GM18907 (cell line): ENCODE measurements around the gene GDF3.
"Not testable (repeated sequence)": the region's sequence is repeated elsewhere in the genome, so short reads cannot be mapped to it uniquely, and the experiment has no call there.

Source experiments
- ATAC-seq: cut with Tn5 transposase; IDR thresholded peaks from one replicate; pipeline ENCODE4 v1.9.1; 2021; ENCODE audit warnings: mild to moderate bottlenecking, moderate library complexity; ENCODE audit not compliant: unreplicated experiment

Gene GDF3

DNA sequence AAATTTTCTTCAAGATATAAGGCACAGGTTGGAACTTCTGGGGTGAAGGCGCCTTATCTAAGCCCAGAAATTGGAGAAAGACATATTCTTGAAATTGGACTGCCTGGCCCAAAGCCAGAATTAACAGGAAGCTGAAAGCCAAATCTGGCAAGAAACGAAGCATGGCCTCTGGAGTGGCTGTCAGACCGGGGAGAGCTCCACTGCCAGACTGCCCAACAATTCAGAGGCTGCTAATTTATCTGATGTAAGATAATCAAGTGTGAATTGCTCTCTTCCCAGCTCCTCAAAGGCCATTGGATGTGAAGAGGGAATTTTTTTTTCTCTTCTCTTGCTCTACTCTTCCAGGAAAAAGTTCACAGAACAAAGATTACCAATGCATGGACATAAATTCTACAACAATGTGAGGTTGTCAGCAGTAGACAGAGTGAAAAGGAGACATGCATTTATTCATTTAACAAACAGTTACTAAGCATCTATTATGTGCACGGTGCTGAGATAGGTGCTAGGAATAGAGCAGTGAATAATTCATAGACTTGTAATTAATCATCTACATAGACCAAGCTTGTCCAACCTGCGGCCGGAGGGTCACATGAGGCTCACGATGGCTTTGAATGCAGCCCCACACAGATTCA lies at the start of gene GDF3:
Gene GDF3, minus strand, starts transcription at position 210 of the 632 bp plus-strand sequence. Its CDS starts 47 bp downstream, at position 163.
- ATAC-seq = no peak

DNA sequence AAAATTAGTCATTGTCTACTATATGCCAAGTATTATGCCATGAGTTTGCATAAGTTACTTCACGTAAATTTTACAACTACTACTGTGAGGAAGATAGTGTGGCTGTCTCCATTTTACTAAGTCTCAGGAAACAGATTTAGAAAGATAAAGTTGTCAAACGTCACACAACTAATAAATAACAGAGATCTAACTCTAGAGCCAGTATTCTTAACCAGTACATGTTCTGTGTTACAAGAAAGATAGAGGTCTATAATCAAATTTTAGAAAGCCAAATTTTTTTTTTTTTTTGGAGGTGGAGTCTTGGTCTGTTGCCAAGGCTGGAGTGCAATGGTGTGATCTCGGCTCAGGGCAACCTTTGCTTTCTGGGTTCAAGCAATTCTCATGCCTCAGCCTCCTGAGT lies 37.4 kb upstream of the GDF3 start:
- ATAC-seq = no peak

DNA sequence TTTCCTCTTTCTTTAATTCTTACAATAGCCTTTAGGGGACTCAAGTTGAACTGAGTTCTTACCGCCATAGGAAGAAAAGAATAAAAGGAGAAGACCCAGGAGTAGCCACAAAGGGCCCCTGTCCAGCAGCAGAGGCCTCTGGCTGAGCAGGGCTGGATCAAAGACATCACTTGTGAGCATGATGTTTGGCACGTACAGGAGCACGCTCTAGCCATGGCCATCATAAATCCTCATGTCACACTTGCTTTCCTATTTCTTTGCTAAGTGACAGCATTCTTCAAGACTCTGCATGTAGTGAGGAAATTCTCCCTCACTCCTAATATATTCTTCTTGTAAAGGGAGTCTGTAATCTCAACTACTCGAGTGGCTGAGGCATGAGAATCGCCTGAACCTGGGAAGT lies 35.9 kb upstream of the GDF3 start:
- no peak for ATAC-seq

DNA sequence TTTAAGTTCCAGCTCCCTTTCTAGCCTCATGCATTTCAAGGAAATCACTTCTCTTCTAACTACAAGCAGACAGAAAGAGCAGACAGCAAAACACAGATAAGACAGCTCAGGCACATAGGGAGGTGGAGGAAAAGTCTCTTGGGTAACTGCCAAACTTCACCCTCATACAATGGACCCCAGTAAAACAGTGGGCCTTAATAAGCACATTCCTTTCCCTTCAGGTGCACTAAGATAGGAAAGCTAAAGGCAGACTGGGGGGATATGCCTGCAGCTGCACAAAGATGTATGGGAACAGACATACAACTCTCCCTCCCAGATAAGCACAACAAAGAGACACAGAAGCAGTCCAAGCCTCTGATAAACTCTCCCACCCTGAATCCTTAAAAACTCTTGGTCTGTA lies 35.4 kb upstream of the GDF3 start:
- not testable (repeated sequence) for ATAC-seq

DNA sequence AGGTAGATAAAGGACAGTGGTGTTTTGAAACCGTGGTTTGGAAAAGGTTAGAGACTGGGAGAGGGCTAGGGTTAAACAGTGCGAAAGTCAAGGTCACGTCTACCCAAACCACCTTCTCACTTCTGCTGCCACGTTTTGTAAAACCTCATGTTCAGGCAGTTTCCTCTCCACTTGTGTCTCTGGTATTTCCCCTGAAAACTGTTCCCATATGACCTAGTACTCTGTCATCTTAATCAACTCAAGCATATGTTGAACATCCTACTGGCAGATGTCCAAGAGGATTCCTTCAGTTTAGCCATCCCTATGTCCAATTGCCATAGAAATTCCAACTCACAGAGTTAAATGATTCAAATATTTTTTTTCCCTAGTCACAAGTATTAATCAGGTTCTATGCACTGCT lies 34.2 kb upstream of the GDF3 start:
- no peak for ATAC-seq

DNA sequence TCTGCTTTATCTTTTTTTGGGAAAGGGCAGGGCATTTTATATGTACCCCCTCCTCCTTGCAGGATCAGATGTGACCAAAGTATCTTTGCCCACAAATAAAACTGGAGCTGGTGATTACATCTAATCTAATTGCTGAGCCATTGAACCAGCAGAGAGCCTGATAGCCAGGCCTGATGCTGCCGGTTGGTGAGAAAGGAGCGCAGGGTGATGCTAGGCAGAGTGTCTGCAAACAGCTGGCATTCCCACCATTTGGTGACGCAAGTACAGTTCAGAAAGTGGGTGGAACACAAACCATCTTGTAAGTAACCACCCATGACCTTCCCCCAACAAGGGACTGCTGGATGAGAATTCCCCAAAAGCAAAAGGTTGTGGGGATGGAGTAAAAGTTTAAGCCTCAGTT lies 28.4 kb upstream of the GDF3 start:
- no peak for ATAC-seq

DNA sequence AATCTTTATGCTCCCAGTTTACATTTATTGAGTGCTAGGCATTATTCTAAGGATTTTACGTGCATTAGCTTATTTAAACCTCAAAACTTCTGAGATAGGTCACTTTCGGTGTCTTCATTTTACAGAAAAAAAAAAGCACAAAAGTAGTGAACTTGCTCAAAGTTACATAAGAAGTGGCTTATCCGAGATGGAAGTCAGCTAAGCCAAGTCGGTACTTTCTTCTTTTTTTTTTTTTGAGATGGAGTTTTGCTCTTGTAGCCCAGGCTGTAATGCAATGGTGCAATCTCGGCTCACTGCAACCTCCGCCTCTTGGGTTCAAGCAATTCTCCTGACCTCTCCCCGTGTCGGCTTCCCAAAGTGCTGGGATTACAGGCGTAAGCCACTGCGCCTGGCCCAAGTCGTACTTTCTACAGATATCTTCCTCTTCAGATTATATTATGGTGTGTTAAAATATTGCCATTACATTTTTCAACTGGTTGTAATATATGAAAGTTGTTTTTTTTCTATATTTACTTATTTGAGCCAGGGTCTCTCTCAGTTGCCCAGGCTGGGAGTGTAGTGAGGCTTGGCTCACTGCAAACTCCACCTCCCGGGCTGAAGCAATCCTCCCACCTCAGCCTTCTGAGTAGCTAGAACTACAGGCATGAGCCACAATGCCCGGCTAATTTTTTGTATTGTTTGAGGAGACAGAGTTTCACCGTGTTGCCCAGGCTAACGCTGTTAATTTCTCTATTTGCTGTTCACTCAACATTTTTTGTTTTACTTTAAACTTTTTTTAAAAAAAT lies 24.6 kb upstream of the GDF3 start:
- ATAC-seq = no peak

DNA sequence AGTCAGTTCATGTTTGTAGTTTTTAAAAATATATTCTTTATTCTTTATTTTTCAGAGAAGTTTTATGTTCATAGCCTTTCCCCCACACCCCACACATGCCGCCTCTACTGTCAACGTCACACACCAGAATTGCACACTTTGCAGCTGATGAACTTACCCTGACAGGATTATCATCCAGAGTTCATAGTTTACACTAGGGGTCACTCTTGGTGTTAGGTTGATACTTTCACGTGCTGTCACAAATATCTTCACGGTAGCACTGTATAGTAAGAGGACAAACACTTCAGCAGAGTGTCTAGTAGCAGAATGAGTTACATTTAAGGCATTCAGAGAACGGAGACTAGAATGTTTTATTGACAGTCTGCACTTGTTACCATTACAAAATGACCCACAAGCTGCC lies 20.8 kb upstream of the GDF3 start:
- ATAC-seq = no peak

DNA sequence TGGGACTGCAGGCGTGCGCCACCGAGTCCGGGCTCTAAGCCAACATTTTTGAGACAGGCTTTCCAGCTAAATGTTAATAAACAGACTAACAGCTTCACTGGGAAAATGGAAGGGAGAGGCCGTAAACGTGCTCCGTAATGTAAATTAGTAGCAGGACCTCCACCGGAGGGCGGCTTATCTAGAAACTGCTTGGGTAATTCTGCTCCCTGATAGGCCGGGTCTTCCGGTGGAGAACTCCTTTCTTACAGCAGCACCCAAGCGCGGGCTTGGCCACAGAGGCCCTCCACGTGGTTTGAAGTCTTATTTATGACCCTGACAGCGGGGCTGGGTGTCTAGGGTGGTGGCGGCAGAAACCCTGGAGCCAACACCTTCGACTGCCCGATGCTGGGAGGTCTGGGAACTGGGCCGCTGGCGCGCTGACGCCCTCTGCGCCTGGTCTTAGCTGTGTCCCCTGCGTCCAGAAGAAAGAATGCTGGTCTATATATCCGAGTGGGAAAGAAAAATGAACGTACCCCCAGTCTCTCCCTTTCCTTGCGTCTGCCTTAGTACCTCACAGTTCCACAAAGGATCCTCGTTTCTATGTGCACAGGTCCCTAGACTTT lies 17.4 kb upstream of the GDF3 start:
- ATAC-seq = no peak

DNA sequence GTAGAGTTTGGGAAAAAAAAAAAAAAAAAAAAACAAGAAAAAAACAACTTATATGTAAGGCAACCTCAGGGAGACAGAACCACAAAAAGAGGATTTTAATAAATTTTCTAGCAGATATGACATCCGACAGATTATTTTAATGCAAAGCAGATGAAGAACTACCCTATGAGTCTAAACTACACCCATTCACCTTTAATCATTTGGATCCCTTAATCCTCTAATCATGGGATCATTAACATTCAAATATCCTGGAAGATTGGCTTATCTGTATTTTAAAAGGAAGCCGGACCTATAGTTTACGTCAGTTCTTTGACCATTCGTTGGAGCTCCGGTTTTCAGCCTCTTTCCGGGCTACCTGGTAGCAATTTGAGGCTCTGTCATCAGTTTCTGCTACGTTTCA lies 15.6 kb upstream of the GDF3 start, which contains the start of gene DPPA3:
Gene DPPA3, plus strand, starts transcription at position 301 of the 400 bp plus-strand sequence. CDS start 138 bp downstream, outside the sequence.
- no peak for ATAC-seq

DNA sequence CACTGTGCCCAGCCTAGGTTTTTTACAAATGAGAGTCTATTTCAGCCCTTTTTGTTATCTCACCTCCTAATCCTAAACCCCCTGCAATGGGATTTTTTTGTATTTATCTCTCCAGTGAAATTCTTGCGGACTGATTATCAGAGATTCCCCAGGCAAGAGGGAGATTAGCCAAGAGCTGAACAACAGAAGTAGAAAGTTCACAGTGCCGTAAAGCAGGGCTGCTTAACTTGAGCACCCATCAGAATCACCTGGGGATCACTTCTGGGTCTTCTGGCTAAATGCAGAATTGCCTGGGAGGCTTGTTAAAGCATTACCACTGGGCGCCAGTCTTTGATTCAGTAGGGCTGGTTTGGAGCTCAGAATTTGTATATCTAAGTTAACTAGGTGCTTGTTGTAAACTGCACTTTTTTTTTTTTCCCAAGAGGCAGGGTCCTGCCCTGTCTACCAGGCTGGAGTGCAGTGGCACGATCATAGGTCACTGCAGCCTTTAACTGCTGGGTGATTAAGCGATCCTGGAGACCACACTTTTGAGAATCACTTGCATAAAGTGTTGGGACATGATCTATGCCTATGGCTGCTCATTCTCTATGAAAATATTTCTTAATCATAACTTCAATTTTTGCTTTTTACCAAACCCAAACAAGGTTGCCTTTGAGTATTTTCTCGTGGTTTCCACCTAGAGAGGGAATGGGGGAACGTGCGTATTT lies 14.5 kb upstream of the GDF3 start:
- ATAC-seq = no peak

DNA sequence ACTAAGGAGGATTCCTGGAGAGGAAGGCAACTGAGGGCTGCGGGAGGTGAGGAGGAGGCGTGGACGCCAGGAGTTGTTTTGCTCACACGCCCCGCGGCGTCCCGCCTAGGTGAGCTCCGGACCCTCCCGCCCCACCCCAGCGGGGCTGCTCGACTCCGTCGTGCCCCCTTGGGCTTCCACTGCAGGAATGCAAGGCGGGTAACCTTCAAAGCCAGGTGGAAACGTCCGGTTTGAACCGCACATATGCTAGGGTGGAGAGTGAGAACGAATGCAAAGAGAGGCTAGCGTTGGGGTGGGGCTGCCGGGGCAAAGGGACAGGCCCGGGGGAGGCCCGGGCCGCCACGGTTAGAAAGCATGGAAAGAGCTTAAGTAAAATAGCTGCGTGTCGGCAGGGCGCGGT lies 10.3 kb upstream of the GDF3 start:
- no peak for ATAC-seq

DNA sequence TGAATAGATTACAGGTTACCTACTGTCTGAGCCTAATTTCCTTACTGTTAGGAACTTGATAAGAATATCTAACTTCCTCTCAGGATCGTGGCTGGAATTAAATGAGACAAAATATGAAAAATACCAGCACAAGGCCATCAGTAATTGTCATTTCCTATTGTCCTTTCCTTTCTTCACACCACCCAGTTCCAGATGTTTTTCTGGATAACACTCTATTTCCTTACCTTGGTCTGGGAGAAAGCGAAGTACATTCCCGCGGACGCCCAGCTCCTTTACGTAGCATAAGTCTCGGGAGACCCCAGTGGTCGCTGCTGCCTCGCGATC lies 376 bp downstream of the GDF3 start:
- no peak for ATAC-seq

DNA sequence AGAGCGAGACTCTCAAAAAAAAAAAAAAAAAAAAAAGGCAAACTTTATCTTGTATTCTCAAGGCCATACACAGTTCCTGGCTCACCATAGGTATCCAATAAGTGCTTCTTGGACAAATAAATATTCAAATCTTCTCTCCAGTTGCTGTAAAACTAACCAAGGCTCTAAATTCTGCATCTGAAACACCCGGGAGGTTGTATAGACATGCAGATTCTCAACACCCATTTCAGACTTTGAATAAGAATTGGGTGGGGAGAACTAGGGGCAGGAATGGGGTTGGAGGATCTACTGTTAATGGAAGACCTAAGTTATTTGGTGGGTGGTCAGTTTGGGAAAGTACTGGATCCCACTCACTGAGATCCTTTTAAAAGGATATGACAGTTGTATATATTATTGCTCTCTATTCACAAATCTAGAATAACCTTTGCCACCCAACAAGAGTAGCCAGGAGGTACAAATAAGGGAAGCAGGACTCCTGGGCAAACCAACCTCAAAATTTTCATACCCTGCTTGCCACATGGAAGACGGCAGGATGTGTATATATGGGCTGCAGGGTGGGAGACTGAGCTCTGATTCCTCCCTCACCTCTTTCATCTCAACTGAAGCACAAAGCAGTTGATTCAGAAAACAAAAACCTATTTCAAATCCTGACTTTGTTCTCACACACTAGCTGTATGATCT lies 879 bp downstream of the GDF3 start:
- ATAC-seq = no peak

DNA sequence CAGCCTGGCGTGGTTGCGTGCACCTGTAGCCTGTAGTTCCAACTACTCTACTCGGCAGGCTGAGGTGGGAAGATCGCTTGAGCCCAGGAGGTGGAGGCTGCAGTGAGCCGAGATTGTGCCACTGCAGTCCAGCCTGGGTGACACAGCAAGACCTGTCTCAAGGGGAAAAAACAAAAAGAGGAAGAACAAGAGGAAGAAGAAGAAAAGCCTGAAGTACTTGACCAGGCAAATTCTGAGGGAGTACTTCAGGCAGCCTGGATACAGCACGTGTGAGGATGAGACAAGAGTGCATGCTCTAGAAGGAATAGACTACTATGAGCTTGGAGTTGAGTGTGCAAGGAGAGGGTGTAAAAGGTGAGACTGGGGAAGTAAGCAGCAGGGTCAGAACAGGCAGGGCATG lies 1.8 kb downstream of the GDF3 start:
- no peak for ATAC-seq

DNA sequence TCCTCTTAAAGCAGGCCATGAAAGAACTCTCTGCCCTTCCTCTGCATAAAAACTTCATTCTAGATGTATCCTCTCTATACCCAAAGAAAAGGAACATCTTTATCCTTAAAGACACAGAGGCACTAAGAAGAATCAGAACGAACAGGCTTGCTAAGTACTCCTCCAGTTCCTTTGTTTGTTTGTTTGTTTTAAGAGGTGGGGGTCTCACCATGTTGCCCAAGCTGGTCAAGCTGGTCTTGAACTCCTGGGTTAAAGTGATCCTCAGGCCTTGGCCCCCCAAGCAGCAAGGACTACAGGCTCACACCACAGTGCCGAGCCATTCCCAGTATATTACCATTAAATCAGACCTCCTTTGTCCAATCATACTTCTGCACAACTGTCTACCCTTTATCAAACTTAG lies 14.0 kb downstream of the GDF3 start:
- ATAC-seq = no peak

DNA sequence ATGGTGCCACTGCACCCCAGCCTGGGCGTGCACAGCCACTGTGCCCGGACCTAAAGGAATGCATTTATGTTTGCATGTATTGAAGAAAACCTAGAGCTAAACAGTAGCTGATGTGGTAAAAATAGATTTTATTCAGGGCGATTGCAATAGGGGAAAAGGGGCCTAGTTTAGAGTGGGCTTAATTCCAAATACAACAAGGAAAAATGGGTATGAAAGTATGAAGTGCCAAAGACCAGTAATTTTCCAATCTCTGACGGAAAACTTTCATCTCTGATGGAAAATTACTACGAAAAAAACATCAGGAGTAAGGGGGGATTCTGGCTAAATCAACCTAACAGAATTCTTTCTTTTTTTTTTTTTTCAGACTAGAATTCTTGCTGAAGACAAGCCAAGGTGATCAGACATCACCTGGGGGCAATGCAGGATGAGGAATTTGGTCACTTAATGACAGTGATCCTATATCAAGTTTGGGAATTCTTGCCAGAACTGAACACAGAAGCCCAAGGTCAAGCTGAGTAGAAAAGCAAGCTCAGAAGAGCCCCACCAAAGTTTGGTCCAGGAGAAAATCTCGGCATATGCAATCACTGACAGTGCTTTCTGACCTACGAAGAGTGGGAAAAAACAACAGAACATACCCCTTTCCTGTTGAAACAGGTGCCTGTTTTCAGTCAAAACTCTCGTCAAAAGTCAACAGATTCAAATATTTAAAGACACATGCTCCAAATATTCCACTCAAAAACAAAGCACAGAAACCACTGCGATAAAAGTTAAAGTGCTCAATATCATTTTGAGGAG lies 16.1 kb downstream of the GDF3 start:
- ATAC-seq = no peak

DNA sequence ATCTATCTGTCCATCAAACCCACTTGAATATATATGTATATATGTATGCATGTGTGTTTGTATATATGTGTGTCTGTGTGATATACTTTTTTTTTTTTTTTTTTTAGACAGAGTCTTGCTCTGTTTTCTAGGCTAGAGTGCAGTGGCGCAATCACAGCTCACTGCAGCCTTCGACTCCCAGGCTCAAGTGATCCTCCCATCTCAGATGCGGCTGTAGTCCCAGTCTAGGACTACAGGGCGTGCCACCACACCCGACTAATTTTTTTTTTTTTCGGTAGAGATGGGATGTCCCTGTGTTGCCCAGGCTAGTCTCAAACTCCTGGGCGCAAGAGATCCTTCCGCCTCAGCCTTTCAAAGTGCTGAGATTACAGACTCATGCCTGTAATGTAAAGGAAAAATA lies 16.8 kb downstream of the GDF3 start:
- no peak for ATAC-seq

DNA sequence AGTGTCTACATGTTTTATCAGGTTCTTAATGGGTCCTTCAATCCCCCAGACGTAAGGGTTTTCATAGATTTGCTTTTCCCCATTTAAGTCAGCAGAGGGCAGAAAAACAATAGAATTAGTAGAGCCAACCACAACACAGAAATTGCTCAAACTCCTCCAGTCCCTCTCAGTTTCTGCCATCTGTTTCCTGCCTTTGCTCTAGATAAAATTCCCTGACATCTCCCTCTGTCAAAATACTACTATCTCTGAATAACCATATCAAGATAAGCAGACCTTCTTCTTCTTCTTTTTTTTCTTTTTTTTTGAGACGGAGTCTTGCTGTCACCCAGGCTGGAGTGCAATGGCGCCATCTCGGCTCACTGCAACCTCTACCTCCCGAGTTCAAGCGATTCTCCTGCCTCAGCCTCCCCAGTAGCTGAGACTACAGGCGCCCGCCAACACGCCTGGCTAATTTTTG lies 18.1 kb downstream of the GDF3 start:
- not testable (repeated sequence) for ATAC-seq

DNA sequence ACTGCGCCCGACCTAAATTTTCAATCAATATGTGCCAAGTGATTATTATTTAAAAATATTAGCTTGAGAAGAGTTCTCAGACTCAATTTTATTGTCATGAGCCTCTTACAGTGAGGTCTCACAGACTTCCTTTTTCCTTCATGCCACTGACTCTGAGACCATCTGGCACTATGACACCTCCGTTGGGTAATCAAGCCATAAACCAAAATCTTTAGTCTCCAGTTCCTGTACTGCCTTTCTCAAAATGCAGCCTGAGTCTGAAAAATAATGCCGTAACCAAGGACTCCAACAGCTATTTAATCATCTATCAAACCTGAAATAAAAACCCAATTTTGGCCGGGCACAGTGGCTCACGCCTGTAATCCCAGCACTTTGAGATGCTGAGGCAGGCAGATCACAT lies 20.1 kb downstream of the GDF3 start:
- not testable (repeated sequence) for ATAC-seq
